ENCODE data around the gene ARHGAP10.
"Not testable (repeated sequence)": the region's sequence is repeated elsewhere in the genome, so short reads cannot be mapped to it uniquely, and the experiment has no call there.

The ARHGAP10 gene

DNA sequence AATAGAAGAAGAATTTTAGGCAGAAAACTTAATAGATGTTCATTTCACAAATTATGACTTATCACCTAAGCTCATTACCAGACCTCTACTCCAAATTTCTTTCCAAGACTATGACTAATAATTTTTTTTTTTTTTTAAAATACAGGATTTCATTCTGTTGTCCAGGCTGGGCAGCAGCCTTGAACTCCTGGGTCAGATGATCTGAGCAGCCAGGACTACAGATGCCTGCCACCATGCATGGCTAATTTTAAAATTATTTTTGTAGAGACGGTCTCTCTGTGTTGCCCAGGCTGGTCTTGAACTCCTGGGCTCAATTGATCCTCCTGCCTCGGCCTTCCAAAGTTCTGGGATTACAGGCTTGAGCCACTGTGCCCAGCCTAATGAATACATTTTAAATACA is 119.2 kb downstream of the ARHGAP10 start:
- no peak for DNase-seq (ENCODE audit: low spot score)

DNA sequence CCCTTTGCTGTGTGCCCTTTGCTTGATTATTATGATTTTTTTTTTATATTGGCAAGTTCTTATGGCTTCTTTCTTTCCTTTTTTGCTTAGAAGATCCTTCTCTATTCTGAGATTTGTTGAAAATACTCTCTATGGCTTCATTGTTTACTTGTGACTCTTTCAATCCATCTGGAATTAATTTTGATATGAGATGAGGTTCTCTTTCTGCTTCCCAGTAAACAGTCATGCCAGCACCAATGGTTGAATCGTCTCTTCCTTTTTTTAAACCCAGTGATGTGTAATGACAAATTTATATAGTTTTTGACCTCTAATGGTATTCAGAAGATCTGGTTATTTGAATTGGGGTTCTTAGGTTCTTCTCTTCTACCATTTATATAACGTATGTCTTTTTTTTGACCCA is 121.8 kb downstream of the ARHGAP10 start:
- DNase-seq (ENCODE audit: low spot score), result no peak

DNA sequence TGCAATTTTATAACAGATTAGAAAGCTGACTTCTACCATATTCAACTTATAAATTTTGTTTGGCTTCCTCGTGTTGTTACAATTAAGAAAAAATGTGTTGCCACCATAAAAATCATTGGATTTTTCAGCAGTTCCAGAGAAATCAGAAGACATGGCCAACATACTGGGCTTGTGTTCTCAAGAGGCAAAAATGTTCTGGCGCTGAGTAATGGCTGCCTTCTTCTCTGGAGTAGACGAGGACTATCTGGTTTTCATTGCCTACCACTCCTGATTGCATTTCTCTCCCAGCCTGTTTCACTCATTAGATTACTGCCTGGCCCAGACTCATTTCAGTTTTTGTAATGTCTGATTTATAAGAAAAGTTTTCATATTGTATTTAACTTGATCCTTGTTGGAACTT is 122.3 kb downstream of the ARHGAP10 start:
- no peak for DNase-seq (ENCODE audit: low spot score)

DNA sequence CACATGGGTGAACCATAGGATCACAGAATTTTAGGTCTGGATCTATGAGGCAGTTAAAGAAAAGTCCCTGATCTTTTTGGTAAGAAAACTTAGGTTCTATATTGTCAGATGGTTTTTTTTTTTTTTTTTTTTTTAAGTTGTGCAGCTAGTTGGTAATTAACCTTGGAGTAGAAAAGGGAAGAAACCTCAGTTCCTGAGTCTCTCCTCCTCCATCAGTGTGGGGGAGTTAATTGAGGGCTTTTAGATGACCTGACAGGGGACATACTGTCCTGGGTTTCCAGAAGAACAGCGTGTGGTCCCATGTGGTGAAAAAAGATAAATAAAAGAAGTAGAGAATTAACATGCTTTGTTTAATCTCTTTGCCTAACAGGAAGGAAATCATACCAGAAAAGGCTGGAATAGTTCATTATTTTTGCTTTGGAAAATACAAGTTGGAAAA is 123.7 kb downstream of the ARHGAP10 start:
- DNase-seq (ENCODE audit: low spot score), result no peak

DNA sequence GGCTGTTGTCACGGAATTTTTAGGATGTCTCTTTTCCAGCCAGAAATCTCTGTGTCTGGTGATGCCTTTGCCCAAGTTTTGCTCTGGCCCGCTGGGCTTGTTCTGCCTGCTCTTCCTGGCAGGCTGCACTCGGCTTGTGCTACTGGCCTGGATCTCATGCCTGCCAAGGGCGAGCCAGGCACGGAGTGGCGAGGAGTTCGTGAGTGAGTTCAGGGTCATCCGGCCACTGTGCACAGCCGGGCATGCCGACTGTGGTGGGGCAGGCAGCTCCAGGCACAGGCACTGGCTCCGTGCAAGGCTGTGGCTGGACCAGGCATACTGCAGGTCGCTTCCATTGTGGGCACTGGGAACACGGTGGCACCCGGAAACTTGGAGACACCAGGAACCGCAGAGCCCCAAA is 129.1 kb downstream of the ARHGAP10 start:
- no peak for DNase-seq (ENCODE audit: low spot score)

DNA sequence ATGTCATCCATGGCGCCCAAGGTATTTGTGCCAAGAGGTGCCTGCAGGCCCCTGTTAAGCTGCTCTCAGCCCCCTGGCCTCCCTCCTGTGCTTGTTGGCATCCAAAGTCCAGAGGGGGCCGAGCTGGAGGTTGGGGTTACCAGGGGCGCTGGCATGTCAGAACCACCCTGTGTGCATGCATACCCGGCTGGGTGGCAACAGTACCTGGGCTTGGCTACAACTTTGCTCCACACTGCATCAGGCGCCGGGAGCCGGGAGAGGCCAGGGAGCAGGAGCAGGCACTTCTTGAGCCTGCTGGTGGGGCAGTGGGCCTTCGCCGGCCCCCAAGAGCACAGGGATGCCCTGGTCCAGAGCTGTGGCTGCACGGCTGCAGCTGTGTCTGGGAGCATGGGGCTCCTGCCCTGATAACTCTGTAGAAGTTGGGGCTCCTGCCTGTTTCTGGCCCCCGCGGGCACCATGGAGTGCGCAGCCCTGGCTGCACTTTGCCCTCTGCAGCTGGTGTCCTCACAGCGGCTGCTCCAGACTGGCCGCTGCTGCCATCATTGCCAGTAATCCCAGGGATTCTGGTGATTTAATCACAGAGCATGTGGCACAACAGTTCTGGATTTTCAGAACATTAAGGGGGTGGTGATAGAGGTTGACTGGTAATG is 130.3 kb downstream of the ARHGAP10 start:
- DNase-seq (ENCODE audit: low spot score), result no peak

DNA sequence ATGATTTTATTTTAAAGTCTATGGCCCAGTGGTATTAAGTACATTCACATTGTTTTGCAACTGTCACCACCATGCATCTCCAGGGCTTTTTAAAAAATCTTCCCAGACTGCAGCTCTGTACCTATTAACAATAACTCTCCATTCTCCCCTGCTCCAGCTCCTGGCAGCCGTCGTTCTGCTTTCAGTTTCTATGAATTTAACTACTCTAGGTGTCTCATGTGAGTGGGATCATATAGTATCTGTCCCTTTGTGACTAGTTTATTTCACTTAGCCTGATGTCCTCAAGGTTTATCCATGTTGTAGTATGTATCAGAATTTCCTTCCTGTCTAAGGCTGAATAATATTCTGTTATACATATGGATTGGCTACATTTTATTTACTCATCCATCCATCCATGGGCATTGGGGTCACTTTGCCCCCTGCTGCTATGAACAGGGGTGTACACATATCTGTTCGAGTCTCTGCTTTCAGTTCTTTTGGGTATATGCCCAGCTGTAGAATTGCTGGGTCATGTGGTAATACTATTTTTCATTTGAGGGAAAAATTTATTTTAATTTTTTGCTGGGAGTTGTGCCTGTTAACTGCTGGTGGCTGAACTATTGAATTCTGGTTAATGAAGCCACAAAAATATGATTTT is 131.3 kb downstream of the ARHGAP10 start:
- no peak for DNase-seq (ENCODE audit: low spot score)

DNA sequence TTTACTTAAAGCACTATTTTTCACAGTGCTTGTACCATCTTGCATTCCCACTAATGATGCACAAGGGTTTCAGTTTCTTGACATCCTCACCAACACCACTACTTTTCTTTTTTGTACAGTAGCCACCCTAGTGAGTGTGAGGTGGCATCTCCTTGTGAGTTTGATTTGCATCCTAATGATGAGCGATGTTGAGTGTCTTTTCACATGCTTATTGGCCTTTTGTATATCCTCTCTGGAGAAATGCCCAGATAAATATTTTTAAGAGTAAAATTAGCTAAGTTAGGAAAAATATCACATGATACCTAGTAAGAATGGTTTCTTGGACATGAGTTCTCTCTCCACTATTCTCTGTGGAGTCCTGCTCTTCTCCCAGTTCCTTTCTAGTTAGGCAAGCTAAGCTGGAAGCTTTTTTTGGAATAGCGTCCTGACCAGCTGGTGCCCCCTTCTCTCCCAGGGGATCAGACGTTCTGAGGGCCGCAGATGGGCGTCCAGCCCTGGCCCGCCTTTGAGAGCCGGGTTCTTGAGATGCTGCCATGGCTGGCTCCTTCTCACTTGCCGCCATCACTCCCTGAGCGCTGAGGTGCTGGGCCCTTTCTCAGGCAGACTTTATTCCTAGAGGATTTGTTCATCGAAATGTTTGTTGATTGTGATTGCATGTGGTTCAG is 132.1 kb downstream of the ARHGAP10 start:
- no peak for DNase-seq (ENCODE audit: low spot score)

DNA sequence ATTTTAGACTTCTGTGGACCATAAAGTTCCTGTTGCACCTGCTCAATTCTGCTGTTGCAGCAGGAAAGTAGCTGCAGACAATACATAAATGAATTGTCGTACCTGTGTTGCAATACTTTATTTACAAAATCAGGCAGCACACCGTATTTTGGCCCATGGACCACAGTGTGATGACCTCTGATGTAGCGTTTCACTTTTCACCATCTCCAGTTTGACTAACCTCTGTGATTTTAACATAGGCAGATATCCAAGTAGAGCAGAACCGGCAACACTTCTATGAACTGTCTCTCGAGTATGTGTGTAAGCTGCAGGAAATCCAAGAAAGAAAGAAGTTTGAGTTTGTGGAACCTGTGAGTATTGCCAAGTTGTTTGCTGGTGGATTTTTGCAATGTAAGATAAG is 132.7 kb downstream of the ARHGAP10 start:
- no peak for DNase-seq (ENCODE audit: low spot score)

DNA sequence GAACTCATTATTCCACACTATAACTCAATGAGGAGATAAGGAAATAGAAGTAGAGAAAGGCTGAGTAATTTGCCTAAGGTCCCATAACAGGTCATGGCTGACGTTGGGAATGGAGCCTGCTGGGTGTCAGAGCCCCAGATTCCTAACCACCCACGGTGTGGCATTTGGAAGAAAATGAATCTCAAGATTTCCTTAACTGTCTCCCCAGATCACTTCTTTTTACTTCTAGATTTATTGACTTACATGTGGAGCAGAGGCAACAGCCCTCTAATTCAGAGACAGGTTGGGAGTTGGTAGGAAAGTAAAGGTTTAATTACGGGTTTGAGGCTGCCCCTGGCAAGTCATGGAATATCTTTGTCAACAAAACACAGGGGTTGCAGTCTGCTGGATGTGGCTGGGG is 134.0 kb downstream of the ARHGAP10 start:
- DNase-seq (ENCODE audit: low spot score), result no peak

DNA sequence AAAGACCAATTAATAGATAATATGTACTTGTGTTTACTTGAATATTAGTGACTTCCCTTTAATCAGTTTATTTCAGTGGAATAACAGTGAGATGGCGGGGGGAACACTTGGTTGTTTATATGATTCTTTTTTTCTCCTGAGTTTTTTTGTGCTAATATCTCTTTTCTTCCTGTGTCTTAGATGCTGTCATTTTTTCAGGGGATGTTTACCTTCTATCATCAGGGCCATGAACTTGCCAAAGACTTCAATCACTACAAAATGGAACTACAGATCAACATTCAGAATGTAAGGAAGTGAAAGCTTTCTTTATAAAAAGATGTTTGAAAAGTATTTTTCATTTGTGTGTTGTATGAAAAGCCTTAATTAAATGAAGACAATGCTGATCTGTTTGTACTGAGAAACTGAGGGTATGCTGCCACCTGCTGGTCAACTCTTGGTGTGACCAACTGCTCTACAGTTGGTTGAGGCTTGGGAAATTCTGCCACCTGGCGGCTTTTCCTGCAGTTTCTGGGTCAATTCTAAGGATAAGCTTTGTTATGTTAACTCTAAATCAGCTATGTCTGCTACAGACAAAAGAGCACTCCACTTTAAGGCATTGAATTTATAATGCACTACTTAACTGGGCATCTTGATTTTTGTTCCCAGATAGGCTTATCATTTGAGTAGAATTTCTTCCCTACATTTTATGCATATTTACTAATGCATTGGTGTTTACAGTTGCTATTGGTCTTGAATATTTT is 134.8 kb downstream of the ARHGAP10 start:
- peak; percentile 93 for DNase-seq (ENCODE audit: low spot score)

DNA sequence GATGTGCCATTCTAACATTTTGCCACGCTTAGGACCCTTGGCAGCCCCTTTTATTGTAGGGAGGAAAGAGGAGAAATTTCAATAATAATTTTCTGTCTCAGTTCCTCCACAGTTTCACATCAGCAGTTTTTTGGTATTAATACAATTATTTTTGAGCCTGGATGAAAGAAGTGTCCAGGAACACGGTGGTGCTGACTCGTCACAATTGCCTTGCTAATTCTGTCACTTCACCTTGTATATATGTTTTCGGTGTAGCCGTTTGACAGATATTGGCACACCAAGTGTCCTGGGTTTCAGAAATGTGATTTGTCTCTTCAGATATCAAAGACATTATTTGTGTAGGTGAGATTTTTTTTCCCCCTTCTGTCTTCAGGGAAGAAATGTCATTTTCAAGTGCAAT is 142.2 kb downstream of the ARHGAP10 start:
- no peak for DNase-seq (ENCODE audit: low spot score)

DNA sequence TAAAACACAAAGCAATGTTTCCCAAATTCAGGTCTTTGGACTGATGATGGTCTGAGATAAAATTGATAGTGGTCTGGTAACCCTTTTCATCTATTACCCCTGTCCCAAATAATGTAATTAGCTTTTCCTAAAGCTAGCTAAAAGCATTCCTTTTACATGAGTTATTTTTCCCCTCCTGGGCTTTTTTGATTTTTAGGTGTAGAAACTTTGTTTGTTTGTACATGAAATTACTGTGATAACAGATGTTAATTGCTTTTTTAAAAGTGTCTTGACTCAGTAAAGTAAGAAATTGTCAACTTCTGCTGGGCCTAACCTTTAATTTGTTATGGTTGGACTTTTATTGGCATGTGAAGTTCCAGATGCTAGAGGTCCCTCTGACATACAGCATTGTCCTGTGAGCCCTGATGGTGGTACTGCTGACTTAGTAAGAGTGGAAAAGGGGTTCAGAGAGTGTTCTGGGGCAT is 145.5 kb downstream of the ARHGAP10 start:
- no peak for DNase-seq (ENCODE audit: low spot score)

DNA sequence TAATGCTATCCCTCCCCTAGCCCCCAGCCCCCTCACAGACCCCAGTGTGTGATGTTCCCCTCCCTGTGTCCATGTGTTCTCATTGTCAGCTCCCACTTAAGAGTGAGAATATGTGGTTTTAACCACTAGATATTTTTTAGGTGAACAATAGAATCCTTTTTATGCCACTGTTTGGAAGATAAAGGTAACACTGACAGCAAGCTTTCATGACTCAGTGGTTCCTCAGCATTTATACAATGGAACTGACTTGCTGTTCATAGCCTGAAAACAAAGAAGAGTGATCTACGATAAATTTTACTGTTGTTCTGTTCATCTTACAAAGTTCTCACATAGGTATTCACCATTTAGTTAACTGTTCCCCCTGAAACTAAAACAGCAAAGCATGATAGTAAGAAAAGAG is 147.8 kb downstream of the ARHGAP10 start:
- DNase-seq (ENCODE audit: low spot score), result no peak

DNA sequence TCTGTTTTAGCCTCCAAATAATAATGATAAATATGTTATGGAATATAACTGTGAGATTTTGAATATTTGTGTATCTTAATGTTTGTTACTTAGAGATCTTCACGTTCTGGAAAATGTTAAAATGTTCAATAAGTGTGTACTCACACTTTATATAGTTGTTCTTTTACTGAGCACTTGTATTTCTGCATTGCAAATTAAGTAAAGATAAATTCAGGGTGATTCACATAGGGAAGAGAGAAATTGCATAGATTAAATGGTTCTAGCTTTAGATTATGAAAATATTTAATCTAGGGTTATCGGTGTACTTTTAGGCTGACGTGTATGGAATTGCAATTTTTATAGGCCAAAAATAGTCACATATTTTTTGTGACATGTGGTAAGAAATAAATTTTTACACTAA is 148.6 kb downstream of the ARHGAP10 start:
- no peak for DNase-seq (ENCODE audit: low spot score)

DNA sequence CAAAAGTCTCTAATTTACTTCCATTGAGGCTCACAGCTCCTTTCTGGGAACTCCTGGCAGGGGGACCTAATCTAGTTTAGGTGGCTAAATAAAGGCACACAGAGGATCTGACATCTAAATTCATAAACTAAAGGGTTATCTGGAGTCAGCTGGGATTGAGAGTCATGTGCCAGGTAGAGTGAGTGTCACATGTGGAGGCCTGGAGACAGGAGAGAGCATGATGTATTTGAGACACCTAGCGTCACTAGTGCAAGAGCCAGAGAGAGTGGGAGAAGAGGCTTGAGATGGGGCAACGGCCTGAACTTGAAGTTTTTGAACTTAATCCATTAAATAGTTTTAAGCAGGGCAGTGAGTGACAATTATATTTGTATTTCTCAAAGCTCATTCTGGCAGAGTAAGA is 152.6 kb downstream of the ARHGAP10 start:
- no peak for DNase-seq (ENCODE audit: low spot score)

DNA sequence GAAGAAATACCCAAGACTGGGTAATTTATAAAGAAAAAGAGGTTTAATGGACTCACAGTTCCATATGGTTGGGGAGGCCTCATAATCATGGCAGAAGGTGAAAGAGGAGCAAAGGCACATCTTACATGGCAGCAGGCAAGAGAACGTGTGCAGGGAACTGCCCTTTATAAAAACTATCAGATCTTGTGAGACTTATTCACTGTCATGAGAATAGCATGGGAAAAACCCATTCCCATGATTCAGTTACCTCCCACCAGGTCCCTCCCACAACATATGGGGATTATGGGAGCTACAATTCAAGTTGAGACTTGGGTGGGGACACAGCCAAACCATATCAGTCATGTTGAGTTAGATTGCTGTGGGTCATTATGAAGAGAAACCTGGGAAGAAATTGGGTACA is 153.3 kb downstream of the ARHGAP10 start:
- not testable (repeated sequence) for DNase-seq (ENCODE audit: low spot score)

DNA sequence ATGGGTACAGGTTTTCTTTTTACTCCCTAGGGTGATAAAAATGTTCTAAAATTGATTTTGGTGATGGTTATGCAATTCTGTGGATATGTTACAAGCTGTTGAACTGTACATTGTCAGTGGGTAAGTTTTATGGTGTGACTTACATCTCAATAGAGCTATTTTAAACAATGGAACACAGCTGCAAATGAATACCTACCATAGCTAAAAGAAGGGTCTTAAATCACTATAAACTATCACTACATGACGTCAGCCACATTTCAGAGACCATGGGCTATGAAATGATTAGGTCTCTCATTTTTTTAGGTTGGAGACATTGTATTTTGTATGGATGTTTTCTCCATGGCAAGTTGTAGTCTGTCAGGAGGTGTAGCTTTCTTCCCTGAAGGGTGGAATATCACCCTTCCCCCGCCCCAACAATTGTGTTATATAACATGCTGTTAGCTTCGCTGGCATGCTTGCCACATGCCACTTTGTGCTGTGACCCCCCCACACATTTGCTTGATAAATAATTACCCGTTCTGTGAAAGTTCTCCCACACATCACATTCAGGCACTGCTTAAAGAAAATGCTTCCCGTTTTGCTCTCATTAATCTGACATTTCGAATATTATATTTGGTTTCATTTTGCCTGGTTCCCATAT is 159.7 kb downstream of the ARHGAP10 start:
- no peak for DNase-seq (ENCODE audit: low spot score)

DNA sequence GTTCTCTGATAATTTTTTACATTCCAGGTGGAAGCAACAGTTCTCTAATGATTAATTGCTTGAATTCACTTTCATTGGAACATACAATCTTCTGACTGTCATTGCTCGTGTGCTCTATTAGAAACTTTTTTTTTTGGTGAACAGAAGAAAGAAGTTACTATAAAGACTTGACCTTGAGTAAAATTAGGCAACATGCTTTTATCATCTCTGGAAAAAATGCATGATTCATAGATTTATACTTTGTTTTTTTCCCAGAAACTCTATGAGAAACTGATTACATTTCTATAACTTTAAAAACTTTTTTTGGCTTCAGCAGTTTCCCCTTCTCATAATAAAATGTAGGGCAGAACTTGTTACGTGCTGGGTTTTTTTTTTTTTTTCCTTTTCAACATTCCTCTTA is 167.6 kb downstream of the ARHGAP10 start:
- DNase-seq (ENCODE audit: low spot score), result no peak

DNA sequence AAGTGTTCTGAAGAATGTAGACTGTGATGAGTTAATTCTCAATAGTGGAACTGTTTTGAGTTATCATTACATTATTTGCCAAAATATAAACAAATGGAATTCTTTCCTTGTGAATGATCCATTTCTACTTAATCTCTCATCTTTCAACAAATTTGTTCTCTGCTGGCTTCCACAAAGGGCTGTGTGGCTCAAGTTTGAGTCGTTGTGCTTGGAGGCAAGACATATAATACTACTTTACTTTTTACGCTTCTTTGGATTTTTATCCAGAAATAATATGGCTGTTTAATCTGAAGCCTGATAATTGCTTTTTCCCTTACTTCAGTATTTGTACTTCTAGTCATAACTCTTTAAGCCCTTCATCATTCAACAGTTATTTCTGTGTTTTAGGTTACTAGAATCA is 169.5 kb downstream of the ARHGAP10 start:
- DNase-seq (ENCODE audit: low spot score), result no peak

DNA sequence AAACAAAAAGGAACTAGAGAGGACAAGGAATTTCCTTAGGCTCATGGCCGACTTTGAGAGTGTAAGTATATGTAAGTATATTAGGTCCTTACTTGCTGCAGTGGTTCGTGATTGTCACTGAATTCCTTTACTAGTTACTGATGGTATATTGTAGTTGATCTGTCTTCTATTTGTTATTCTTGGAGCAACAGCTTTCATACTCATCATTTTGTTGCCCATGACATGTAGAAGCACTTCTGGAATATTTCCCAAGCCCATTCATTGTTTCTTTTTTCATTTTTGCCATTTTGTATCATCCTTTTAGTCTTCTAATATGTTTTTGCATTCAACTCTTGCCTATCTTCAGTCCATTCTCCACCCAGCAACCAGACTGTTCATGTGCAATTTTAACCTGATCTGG is 170.0 kb downstream of the ARHGAP10 start:
- DNase-seq (ENCODE audit: low spot score), result no peak

DNA sequence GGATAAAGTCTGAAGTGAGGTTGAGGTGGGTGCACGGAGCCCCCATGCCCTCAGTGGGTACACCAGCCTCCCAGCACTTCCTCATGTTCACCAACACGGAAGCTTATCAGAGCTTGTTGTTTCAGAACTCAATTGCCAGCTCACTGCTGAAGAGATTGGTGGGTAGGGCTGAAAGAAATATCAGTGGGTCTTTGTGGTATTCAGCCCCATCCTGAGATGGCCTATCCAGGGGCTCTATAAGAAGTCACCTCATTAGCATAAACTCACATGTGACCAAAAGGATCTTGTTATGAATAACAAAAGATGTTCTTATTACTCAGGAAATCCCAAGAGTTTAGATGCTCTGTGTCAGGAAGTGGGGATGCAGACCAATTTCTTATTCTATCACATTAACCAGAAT is 177.3 kb downstream of the ARHGAP10 start:
- no peak for DNase-seq (ENCODE audit: low spot score)
